Measurements from ENCODE around the gene MYO15A.

MYO15A gene

DNA sequence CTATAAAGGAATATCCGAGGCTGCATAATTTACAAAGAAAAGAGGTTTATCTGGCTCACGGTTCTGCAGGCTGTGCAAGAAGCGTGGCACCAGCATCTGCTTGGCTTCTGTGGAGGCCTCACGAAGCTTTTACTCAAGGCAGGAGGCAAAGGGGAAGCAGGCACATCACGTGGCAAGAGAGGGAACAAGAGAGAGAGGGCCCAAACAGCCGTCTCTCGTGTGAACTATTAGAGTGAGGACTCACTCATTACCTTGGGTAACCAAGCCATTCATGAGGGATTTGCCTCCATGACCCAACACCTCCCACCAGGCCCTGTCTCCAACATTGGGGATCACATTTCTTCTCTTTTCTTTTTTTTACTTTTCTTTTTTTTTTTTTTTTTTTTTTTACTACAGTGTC lies 67.6 kb downstream of the MYO15A start:
- no peak overlapping the region for H3K27ac ChIP-seq (ENCODE audit: low read length)
- no peaks in the 10 kb centered on the region; the same call in 1 of the 2 replicates for H3K4me1 ChIP-seq (ENCODE audit: low read length)
- H2AFZ ChIP-seq (ENCODE audit: low read length), result no peak overlapping the region
- no peak for TF ChIP-seq EZH2 (optimal IDR thresholded peaks at IDR 0.05; ENCODE audit: low read depth, low read length)
- TF ChIP-seq, protein P1, sequence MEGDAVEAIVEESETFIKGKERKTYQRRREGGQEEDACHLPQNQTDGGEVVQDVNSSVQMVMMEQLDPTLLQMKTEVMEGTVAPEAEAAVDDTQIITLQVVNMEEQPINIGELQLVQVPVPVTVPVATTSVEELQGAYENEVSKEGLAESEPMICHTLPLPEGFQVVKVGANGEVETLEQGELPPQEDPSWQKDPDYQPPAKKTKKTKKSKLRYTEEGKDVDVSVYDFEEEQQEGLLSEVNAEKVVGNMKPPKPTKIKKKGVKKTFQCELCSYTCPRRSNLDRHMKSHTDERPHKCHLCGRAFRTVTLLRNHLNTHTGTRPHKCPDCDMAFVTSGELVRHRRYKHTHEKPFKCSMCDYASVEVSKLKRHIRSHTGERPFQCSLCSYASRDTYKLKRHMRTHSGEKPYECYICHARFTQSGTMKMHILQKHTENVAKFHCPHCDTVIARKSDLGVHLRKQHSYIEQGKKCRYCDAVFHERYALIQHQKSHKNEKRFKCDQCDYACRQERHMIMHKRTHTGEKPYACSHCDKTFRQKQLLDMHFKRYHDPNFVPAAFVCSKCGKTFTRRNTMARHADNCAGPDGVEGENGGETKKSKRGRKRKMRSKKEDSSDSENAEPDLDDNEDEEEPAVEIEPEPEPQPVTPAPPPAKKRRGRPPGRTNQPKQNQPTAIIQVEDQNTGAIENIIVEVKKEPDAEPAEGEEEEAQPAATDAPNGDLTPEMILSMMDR (IDR thresholded peaks at IDR 0.05; ENCODE audit: low read length), result no peak
- no peak for TF ChIP-seq EZH2phosphoT487 (IDR thresholded peaks at IDR 0.05; ENCODE audit: low read length)
- no peaks in the 10 kb centered on the region for H3K36me3 ChIP-seq (replicated peaks; ENCODE audit: insufficient read depth, low read length)
- H3K27me3 ChIP-seq (replicated peaks; ENCODE audit: insufficient read depth, low read length), result no peaks in the 10 kb centered on the region
- no peaks in the 10 kb centered on the region for H3K9me2 ChIP-seq (replicated peaks; ENCODE audit: insufficient read depth, low read length)
- H3K4me3 ChIP-seq (ENCODE audit: low read length), result no peak overlapping the region
- no peak overlapping the region for H3K4me2 ChIP-seq (ENCODE audit: low read depth, low read length)
- no peaks in the 10 kb centered on the region for H3K79me2 ChIP-seq (ENCODE audit: low read length)
- H3K9me3 ChIP-seq (replicated peaks; ENCODE audit: insufficient read depth, low read length), result no peaks in the 10 kb centered on the region
- no peak overlapping the region for H3K9ac ChIP-seq (ENCODE audit: low read length)
- no peaks in the 10 kb centered on the region for H3F3A ChIP-seq (ENCODE audit: insufficient read depth, low read length)
- DNase-seq, result no peak
- H4K20me1 ChIP-seq (ENCODE audit: insufficient read depth, low read length), result no peaks in the 10 kb centered on the region

DNA sequence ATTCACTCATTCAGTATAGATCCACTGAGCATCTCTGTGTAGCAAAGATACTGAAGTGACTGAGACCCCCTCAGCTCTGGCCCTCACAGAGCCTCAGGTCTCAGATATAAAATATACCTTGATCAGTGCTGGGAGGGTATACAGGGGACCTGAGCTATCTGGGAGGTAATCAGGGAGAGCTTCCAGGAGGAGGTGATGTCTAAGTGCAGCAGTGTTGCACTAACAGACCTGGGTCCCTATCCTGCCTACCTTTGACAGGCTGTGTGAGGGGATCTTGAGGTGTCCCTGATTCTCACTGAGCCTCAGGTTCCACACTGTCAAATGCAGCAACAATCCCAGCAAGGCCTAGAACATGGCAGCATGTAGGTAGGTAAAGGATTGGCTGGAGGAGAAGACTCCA lies 68.6 kb downstream of the MYO15A start:
- no peaks in the 10 kb centered on the region for H4K20me1 ChIP-seq (ENCODE audit: insufficient read depth, low read length)
- no peak for DNase-seq
- H3K4me3 ChIP-seq (ENCODE audit: low read length), result no peak overlapping the region
- peaks cover 2% of the 10 kb centered on the region for H3K4me1 ChIP-seq (ENCODE audit: low read length)
- no peaks in the 10 kb centered on the region for H3K79me2 ChIP-seq (ENCODE audit: low read length)
- H3K9me3 ChIP-seq (replicated peaks; ENCODE audit: insufficient read depth, low read length), result no peaks in the 10 kb centered on the region
- no peak overlapping the region for H2AFZ ChIP-seq (ENCODE audit: low read length)
- no peak overlapping the region for H3K9ac ChIP-seq (ENCODE audit: low read length)
- TF ChIP-seq EZH2 (optimal IDR thresholded peaks at IDR 0.05; ENCODE audit: low read depth, low read length), result no peak
- TF ChIP-seq, protein P1 (IDR thresholded peaks at IDR 0.05; ENCODE audit: low read length), result no peak
- no peak for TF ChIP-seq EZH2phosphoT487 (IDR thresholded peaks at IDR 0.05; ENCODE audit: low read length)
- no peaks in the 10 kb centered on the region for H3K27me3 ChIP-seq (replicated peaks; ENCODE audit: insufficient read depth, low read length)
- no peak overlapping the region for H3K4me2 ChIP-seq (ENCODE audit: low read depth, low read length)
- H3F3A ChIP-seq (ENCODE audit: insufficient read depth, low read length), result peaks cover 3% of the 10 kb centered on the region; the same call in 1 of the 2 replicates
- H3K9me2 ChIP-seq (replicated peaks; ENCODE audit: insufficient read depth, low read length), result no peaks in the 10 kb centered on the region
- no peak overlapping the region for H3K27ac ChIP-seq (ENCODE audit: low read length)
- no peaks in the 10 kb centered on the region for H3K36me3 ChIP-seq (replicated peaks; ENCODE audit: insufficient read depth, low read length)

DNA sequence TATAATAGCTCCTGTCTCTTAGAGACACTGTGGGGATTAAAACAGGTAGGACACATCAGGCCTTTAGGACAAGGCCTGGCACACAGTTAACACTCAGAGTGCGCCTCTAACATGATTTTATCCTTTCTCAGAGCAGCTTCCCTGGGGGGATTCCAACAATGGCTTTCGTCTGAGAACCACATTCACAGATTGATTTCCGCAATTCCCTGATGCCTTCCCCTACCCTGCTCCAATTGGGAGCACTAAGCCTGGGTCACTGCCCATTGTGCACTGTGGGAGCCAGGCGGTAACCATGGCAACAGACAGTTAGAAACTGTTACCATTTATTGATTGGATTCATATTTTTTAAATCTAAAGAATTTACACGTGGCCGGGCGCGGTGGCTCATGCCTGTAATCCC lies 69.2 kb downstream of the MYO15A start:
- Histone ChIP-seq H3K4me3 (ENCODE audit: low read length) (no peak overlapping the region), H3K9me2 (replicated peaks; ENCODE audit: insufficient read depth, low read length) (no peaks in the 10 kb centered on the region), H3K36me3 (replicated peaks; ENCODE audit: insufficient read depth, low read length) (no peaks in the 10 kb centered on the region), H3K4me1 (ENCODE audit: low read length) (peaks cover 6% of the 10 kb centered on the region), H4K20me1 (ENCODE audit: insufficient read depth, low read length) (no peaks in the 10 kb centered on the region), H3F3A (ENCODE audit: insufficient read depth, low read length) (peaks cover 8% of the 10 kb centered on the region), H3K27ac (ENCODE audit: low read length) (no peak overlapping the region), H3K79me2 (ENCODE audit: low read length) (no peaks in the 10 kb centered on the region), H3K9ac (ENCODE audit: low read length) (no peak overlapping the region), H3K9me3 (replicated peaks; ENCODE audit: insufficient read depth, low read length) (no peaks in the 10 kb centered on the region), H3K4me2 (ENCODE audit: low read depth, low read length) (no peak overlapping the region), H3K27me3 (replicated peaks; ENCODE audit: insufficient read depth, low read length) (no peaks in the 10 kb centered on the region), H2AFZ (ENCODE audit: low read length) (no peak overlapping the region)
- no peak for DNase-seq
- TF ChIP-seq, protein P1 (IDR thresholded peaks at IDR 0.05; ENCODE audit: low read length), result no peak
- TF ChIP-seq EZH2phosphoT487 (IDR thresholded peaks at IDR 0.05; ENCODE audit: low read length), result no peak
- TF ChIP-seq EZH2 (optimal IDR thresholded peaks at IDR 0.05; ENCODE audit: low read depth, low read length), result no peak
